Fibroblast of lung (primary cell): ENCODE results near the gene ELAVL1. TPM values are rescaled to one million over a fixed set of nuclear protein-coding genes. Genes with fewer than 3 reads are reported as not detected.

Source experiments
- DNase-seq, 2 donors: peaks; one replicate each; pipeline versions ENCODE4 v3.0.0 to v3.0.0-alpha.2; 2010; ENCODE audit warnings: low read depth in 2 of 2
- H2AFZ ChIP-seq: 2 replicates; pipeline ENCODE4 v1.5.1; 2012; ENCODE audit warnings: low read length, control low read depth, inconsistent platforms
- H3K27ac ChIP-seq: 2 replicates; pipeline ENCODE4 v1.5.1; 2011; ENCODE audit warnings: low read length, control low read depth; ENCODE audit not compliant: insufficient read depth
- H3K27me3 ChIP-seq: 2 replicates; pipeline ENCODE4 v1.5.1; 2011; ENCODE audit warnings: mild to moderate bottlenecking, low read length; ENCODE audit not compliant: control insufficient read depth, insufficient read depth
- H3K36me3 ChIP-seq: 2 replicates; pipeline ENCODE4 v1.5.1; 2011; ENCODE audit warnings: low read length; ENCODE audit not compliant: control insufficient read depth, insufficient read depth
- H3K4me1 ChIP-seq: 2 replicates; pipeline ENCODE4 v1.5.1; 2011; ENCODE audit warnings: low read length; ENCODE audit not compliant: control insufficient read depth, insufficient read depth; ENCODE audit errors: extremely low read depth
- H3K4me2 ChIP-seq: 2 replicates; pipeline ENCODE4 v1.5.1; 2011; ENCODE audit warnings: low read length, control low read depth; ENCODE audit not compliant: insufficient read depth; ENCODE audit errors: extremely low read depth
- H3K4me3 ChIP-seq, 4 experiments: fragments of 200-600 bp in 1 of 4; sonication (generic) in 1 of 4; replicated peaks in 1 of 4; 2 replicates each; pipeline ENCODE4 v1.5.1; 2011 to 2016; ENCODE audit warnings: low read length in 4 of 4, low read depth in 3 of 4, mild to moderate bottlenecking in 3 of 4, control low read depth in 2 of 4, inconsistent platforms in 1 of 4, mixed read lengths in 1 of 4; ENCODE audit not compliant: insufficient read depth in 1 of 4; ENCODE audit errors: control extremely low read depth in 1 of 4
- H3K79me2 ChIP-seq: 2 replicates; pipeline ENCODE4 v1.5.1; 2012; ENCODE audit warnings: mild to moderate bottlenecking, low read length, inconsistent platforms; ENCODE audit not compliant: control insufficient read depth, insufficient read depth
- H3K9ac ChIP-seq: 2 replicates; pipeline ENCODE4 v1.5.1; 2011; ENCODE audit warnings: mild to moderate bottlenecking, low read length, control low read depth; ENCODE audit not compliant: insufficient read depth
- H3K9me3 ChIP-seq: 2 replicates; pipeline ENCODE4 v1.5.1; 2012; ENCODE audit warnings: low read depth, low read length; ENCODE audit not compliant: control insufficient read depth, insufficient read depth
- H4K20me1 ChIP-seq: 2 replicates; pipeline ENCODE4 v1.5.1; 2011; ENCODE audit warnings: low read length; ENCODE audit not compliant: control insufficient read depth, insufficient read depth; ENCODE audit errors: extremely low read depth
- CTCF ChIP-seq, 2 donors: IDR thresholded peaks in 1 of 2; conservative IDR thresholded peaks in 1 of 2; 1 replicate in 1 of 2; 2 replicates in 1 of 2; pipeline ENCODE4 v1.5.1; 2011 to 2012; ENCODE audit warnings: low read length in 2 of 2, control low read depth in 1 of 2, inconsistent platforms in 1 of 2, low read depth in 1 of 2, mild to moderate bottlenecking in 1 of 2
- EZH2 ChIP-seq: IDR thresholded peaks from 2 replicates; pipeline ENCODE4 v1.5.1; 2012; ENCODE audit warnings: low read length, control low read depth, mild to moderate bottlenecking; ENCODE audit errors: missing control alignments
- polyA plus RNA-seq, 2 donors: library from polyadenylated mRNA; depleted of rRNA in 1 of 2; stranded (reverse) in 1 of 2; unstranded in 1 of 2; fragments of >200 nt; gene quantifications; 2 replicates each; pipeline ENCODE4 v1.2.1, GENCODE V29; 2011 to 2012; ENCODE audit warnings: missing spikeins in 1 of 2
- total RNA-seq: library from RNA; depleted of rRNA; stranded (reverse); fragments of >200 nt; gene quantifications from 2 replicates; pipeline ENCODE4 v1.2.1, GENCODE V29; 2014

ELAVL1 gene
- total and polyA plus RNA-seq, 2 donors (not counting 1 experiment from before 2014, with no cell fraction given) = 15.2 to 61.6 TPM

- Histone ChIP-seq H2AFZ (no peak overlapping the region), H3K27me3 (no peaks in the 10 kb centered on the region), H3K36me3 (no peaks in the 10 kb centered on the region), H3K27ac (no peak overlapping the region), H3K9ac (no peak overlapping the region), H4K20me1 (no peaks in the 10 kb centered on the region), H3K9me3 (no peaks in the 10 kb centered on the region), H3K4me3 (no peak overlapping the region), H3K79me2 (no peaks in the 10 kb centered on the region), H3K4me2 (no peak overlapping the region), H3K4me1 (no peaks in the 10 kb centered on the region)
- DNase-seq = no peak
- TF ChIP-seq EZH2 (no peak), CTCF (conservative IDR thresholded peaks at IDR 0.05 in 1 of 2, IDR thresholded peaks at IDR 0.05 in 1 of 2; ENCODE audit: low read depth in 1 of 2, low read length in 2 of 2) (no peak)
These were observed 15.2 kb upstream of the ELAVL1 start for GRCh38 chr19:8020681-8021080.

GRCh38 chr19:8017808-8018207, 12.4 kb upstream of the ELAVL1 start:
- no peak for TF ChIP-seq CTCF (conservative IDR thresholded peaks at IDR 0.05 in 1 of 2, IDR thresholded peaks at IDR 0.05 in 1 of 2; ENCODE audit: low read depth in 1 of 2, low read length in 2 of 2)
- no peak for TF ChIP-seq EZH2
- H3K9ac ChIP-seq = no peak overlapping the region
- no peak overlapping the region for H2AFZ ChIP-seq
- no peak overlapping the region for H3K4me2 ChIP-seq
- no peaks in the 10 kb centered on the region for H4K20me1 ChIP-seq
- no peaks in the 10 kb centered on the region for H3K9me3 ChIP-seq
- no peaks in the 10 kb centered on the region for H3K79me2 ChIP-seq
- H3K36me3 ChIP-seq = no peaks in the 10 kb centered on the region
- no peak overlapping the region for H3K4me3 ChIP-seq
- H3K27me3 ChIP-seq = no peaks in the 10 kb centered on the region
- DNase-seq = no peak
- no peaks in the 10 kb centered on the region for H3K4me1 ChIP-seq
- H3K27ac ChIP-seq = no peak overlapping the region

- peaks cover 52% of the 10 kb centered on the region for H3K79me2 ChIP-seq
- peak; percentile 12 to 23 for DNase-seq
- H3K4me3 ChIP-seq = peak overlapping the region; percentile 61 to 88 (median 72)
- no peak for TF ChIP-seq EZH2
- no peak for TF ChIP-seq CTCF (conservative IDR thresholded peaks at IDR 0.05 in 1 of 2, IDR thresholded peaks at IDR 0.05 in 1 of 2; ENCODE audit: low read depth in 1 of 2, low read length in 2 of 2)
- H3K27ac ChIP-seq = no peak overlapping the region
- H3K4me2 ChIP-seq = peak overlapping the region; percentile 100
- H3K4me1 ChIP-seq = peaks cover 14% of the 10 kb centered on the region
- no peaks in the 10 kb centered on the region for H3K36me3 ChIP-seq
- H3K27me3 ChIP-seq = no peaks in the 10 kb centered on the region
- H4K20me1 ChIP-seq = peaks cover 3% of the 10 kb centered on the region
- H3K9ac ChIP-seq = peak overlapping the region; percentile 21
- H3K9me3 ChIP-seq = no peaks in the 10 kb centered on the region
- no peak overlapping the region for H2AFZ ChIP-seq
These were observed 523 bp downstream of the ELAVL1 start for GRCh38 chr19:8004723-8005513.
